GM19238 (cell line): ENCODE measurements around the gene DBNDD2.

Source experiments
- DNase-seq: peaks from one replicate; pipeline ENCODE4 v3.0.0; 2011; ENCODE audit warnings: low spot score; ENCODE audit not compliant: insufficient read length

The DBNDD2 gene

GRCh38 chr20:45415822-45416637 lies 7.9 kb downstream of the DBNDD2 start, which contains the start of gene PIGT:
TSS of gene PIGT (plus strand) at chr20:45416141. CDS start at chr20:45416157, 16 bp downstream.
- DNase-seq: peak; percentile 84

DNA sequence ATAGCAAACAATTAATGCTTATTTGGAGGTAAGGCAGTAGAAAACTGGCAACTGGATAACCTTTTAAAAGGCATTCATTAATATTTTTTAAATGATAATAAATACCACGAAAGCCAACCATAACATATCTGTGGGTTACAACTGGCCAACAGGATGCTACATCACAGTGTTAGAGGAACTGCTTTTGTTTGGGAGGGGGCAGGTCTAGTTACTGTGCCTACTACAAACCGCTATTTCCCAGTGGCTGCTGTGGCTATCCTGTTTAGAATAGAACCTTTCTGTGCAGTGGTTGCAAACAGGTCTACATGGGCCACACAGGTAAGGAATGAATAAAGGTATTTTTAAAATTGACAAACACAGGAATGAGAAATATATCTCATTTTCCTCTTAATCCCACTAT lies 8.8 kb downstream of the DBNDD2 start:
- no peak for DNase-seq

DNA sequence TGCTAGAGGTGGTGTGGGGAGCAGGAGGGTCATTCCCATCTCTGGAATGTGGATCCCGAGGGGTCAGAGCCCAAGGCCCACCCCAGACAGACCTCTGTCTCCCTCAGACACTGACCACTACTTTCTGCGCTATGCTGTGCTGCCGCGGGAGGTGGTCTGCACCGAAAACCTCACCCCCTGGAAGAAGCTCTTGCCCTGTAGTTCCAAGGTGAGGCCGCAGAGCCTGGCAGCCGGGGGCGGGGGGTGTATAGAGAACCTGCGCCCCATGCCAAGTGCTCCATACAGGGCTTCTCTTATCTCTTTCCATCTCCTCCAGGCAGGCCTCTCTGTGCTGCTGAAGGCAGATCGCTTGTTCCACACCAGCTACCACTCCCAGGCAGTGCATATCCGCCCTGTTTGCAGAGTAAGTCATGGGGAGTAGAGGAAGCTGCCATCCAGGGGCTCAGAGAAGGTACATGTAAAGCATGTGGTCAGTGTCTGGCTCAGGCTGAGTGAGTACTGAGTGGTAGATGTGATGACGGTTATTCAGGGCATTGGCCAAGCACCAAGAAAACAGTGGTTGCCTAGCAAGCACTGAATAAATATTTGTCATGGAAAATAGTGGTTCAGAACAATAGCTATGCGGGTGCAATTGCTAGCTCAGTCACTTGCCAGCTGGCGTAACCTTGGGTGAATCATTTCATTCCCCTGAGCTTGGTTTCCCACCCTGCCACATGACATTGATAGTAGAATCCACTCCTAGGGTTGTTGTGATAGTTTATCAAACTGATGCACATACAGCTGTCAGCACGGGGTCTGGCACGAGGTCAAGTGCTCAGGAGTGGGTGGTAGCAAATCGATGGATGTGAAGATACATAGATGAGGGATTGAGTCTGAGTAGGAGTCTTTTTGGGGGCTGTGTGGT lies 11.4 kb downstream of the DBNDD2 start:
- no peak for DNase-seq

- no peak for DNase-seq
Observed at GRCh38 chr20:45420125-45420524, 12.0 kb downstream of the DBNDD2 start.

DNA sequence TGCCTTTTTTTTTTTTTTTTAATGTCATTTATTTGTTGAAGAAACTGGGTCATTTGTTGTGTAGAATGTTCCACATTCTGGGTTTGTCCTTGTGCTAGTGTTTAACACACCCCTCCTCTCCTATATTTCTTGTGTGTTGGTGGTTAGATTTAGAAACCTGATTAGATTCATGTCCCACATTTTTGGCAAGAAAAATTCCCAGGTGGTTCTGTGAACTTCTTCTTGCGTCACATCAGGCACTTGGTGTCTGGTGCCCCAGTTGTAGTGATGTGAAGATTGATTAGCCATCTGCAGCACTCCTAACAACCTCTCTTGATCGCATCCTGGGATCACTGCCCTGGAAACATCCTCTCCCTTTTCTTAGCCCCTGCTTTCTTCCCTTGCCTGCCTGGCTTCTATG lies 15.6 kb downstream of the DBNDD2 start:
- DNase-seq: no peak

GRCh38 chr20:45425561-45425960 lies 17.5 kb downstream of the DBNDD2 start:
- no peak for DNase-seq

- DNase-seq: no peak
Observed at GRCh38 chr20:45426320-45427016, 18.4 kb downstream of the DBNDD2 start.

DNA sequence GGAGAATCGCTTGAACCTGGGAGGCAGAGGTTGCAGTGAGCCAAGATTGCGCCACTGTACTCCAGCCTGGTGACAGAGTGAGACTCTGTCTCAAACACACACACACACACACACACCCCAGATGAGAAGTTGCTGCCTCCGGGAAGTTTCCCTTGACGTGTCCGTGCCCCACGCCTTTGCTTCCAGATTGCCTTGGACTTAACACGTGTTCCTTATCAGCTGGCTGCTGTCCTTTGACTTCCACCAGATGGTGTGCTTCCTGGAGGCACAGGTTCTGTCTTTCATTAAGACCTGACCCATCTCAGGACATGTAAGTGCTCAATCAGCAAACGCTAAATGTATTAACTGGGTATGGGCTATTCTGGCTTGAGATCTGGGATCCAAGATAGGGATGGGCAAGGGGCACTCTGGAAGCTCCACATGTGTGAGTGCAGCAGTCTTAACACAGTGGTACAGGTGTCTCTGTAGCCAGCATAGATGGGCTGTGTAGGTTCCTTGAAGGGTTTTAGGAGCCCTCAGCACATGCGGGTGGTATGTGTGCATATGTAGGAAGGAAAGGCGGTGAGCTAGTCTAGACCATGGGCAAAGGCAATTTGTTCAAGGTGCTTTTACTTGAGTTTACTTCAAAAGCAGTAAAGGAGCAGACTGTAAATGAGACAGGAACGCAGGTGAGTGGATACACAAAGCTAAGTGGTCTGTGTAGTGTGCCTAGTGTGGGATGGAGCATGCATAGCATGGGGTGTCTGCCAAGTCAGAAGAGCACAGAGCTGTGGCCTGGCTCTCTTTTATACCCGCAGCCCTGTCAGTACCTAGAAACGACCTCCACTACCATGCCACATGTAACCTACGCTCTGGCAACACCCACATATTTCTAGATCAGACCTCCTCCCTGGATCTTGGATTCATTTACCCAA lies 19.4 kb downstream of the DBNDD2 start:
- no peak for DNase-seq

DNA sequence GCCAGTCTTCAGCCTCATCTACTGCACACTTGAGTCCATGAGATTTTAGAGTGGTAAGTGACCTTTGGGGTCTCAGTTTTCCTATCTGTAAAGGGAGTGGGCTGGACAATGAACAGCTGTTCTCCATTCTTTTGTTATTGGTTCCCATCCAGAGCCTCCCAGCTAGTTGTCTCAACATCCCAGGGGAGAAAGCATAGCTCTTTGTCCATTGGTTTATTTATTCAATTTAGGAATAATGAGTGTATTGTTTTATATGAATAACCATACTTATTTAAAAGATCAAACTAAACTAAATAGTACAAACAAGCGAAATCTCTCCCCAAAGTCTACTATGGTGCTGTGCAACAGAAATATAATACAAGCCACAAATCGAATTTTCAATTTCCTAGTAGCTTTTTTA lies 21.5 kb downstream of the DBNDD2 start:
- no peak for DNase-seq

DNA sequence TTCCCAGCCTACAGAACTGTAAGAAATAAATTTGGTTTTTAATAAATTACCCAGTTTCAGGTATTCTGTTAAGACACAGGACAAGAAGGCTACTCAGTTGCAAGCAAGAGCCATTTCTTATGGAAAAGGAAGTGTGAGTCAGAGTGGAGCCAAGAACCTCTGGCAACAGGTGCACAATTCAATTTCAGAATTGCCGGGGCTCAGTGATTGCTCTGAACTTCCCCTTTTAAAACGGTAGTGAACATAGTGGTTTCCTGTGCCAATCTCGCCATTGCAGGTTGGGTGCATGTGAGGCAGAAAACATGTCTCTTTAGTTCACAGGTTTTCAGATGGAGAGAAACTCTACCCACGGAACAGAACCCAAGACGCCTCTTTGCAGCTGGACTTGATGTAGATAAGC lies 24.2 kb downstream of the DBNDD2 start:
- peak; percentile 56 for DNase-seq

DNA sequence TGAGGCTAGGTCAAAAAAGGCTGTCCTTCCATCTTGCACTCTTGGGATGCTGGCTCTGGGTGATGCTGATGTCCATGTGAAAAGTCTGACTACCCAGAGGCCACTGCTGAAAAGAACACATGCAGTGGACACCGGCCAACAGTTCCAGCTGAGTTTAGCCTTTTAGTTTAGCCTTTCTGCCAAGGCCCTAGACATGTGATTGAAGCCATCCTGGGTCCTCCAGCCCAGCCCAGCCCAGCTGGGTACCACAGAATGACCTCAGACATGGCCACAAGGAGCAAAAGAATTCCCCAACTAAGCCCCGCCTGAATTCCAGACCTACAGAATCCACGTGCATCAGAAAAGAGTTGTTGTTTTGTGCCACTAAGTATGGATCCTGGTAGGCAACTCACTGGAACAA lies 25.2 kb downstream of the DBNDD2 start:
- no peak for DNase-seq

DNA sequence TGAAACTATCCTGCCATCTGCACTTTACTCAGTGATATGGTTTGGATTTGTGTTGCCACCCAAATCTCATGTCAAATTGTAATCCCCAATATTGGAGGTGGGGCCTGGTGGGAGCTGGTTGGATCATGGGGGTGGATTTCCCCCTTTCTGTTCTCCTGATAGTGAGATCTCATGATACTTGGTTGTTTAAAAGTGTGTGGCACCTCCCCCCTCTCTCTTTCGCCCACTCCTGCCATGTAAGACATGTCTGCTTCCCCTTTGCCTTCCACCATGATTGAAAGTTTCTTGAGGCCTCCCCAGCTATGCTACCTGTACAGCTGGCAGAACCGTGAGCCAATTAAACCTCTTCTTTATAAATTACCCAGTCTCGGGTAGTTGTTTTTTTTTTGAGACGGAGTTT lies 25.9 kb downstream of the DBNDD2 start:
- DNase-seq: no peak

- peak; percentile 71 for DNase-seq
Observed at GRCh38 chr20:45436732-45437485, 28.8 kb downstream of the DBNDD2 start.

- no peak for DNase-seq
Observed at GRCh38 chr20:45440424-45440823, 32.3 kb downstream of the DBNDD2 start.

DNA sequence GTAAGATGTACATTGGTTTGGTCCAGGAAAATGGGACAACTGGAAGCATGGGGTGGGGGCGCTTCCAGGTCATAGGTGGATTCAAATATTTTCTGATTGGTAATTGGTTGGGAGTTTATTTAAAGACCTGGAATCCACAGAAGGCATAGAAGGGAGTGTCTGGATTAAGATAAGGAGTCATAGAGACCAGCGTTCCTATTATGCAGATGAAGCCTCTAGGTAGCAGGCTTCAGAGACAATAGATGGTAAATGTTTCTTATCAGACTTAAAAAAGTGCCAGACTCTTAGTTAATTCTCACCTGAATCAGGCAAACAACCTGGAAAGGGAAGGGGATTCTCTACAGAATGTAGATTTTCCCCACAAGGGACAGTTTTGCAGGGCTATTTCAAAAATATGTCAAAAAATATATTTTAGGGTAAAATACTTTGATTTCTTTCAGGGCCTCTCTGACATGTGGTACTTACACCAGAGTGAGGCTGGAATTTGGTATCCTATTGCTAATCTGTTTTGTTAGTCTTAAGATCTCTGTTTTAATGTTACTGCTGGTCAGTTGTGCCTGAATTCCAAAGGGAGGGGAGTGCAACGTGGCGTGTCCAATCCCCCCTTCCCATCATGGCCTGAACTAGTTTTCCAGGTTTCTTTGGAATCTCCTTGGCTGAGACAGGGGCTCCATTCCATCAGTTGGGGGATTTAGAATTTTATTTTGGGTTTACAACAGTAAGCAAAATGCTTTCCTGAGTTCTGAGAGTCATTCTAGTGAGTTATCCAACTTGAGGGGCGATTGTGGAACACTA lies 33.0 kb downstream of the DBNDD2 start:
- DNase-seq: no peak

DNA sequence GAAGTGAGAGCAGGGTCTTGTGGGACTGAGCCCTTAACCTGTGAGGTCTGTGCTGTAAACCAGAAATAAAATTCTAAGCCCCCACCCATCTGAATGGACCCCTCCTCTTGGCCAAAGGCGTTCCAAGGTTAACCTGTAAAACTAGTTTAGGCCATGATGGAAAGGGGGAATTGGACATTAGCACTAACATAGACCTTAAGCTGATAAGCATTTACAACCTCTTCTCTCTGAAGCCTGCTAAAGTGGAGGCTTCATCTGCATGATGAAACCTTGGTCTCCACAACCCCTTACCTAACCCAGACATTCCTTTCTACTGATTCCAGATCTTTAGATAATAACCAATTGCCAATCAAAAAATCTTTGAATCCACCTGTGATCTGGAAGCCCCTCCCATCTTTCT lies 33.7 kb downstream of the DBNDD2 start:
- DNase-seq: no peak

- no peak for DNase-seq
Observed at GRCh38 chr20:45444050-45444449, 36.0 kb downstream of the DBNDD2 start.

DNA sequence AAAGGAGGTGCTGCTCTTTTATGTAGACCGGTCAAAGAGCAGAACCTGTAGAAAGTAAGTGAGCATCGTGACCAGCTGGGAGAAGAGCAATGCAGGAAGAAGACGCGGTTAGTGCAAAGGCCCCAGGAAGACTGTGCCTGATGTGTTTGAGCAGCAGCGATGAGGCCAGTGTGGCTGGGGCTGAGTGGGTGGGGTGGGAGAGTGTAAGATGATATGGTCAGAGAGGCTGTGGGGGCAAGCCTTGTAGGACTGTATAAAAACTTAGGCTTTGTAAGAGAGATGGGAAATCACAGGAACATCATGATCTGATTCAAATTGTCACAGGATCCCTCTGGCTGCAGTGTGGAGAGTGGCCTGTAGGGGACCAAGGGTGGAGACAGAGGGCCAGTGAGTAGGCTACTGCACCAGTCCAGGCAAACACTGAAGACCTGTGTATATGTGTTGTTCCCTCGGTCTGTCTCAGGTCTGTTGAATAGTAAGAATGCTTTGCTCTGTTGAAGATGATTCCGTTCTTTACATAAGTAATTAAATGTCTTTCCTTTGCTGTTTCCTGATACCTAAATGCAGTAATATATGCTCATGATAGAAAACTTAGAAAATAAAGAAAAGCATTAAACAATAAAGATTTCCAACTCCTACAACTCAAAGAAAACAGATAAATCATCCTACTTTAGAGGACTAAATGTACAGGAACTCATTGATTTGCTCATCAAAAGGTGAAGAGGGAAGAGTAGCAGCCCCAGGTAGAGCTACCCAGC lies 37.9 kb downstream of the DBNDD2 start:
- peak; percentile 34 for DNase-seq
